Stimulated activated CD8-positive, alpha-beta memory T cell treated with anti-CD3 and anti-CD28 coated beads, Interleukin-7, amount 100 ng/mL, for 48 hours (primary cell): ENCODE results near the gene DCHS2.

Experiments used
- DNase-seq, 2 donors: peaks; one replicate each; pipeline ENCODE4 v3.0.0-alpha.2; 2020; ENCODE audit warnings: low read depth in 1 of 2; ENCODE audit errors: extremely low read depth in 1 of 2

DCHS2 gene

GRCh38 chr4:154320521-154320920 is 171.1 kb downstream of the DCHS2 start:
- no peak for DNase-seq

DNA sequence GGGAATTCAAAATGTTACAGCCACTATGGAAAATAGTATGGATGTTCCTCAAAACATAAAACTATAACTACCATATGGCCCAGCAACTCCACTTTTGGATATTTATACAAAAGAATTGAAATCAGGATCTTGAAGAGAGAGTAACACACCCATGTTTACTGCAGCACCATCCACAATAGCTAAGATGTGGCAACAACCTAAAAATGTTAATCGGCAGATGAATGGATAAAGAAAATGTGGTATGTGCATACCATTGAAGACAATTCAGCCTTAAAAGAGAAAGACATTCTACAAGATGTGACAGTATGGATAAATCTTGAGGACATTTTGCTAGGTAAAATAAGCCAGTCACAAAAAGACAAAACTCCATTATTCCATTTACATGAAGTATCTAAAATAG is 171.9 kb downstream of the DCHS2 start:
- no peak for DNase-seq

DNA sequence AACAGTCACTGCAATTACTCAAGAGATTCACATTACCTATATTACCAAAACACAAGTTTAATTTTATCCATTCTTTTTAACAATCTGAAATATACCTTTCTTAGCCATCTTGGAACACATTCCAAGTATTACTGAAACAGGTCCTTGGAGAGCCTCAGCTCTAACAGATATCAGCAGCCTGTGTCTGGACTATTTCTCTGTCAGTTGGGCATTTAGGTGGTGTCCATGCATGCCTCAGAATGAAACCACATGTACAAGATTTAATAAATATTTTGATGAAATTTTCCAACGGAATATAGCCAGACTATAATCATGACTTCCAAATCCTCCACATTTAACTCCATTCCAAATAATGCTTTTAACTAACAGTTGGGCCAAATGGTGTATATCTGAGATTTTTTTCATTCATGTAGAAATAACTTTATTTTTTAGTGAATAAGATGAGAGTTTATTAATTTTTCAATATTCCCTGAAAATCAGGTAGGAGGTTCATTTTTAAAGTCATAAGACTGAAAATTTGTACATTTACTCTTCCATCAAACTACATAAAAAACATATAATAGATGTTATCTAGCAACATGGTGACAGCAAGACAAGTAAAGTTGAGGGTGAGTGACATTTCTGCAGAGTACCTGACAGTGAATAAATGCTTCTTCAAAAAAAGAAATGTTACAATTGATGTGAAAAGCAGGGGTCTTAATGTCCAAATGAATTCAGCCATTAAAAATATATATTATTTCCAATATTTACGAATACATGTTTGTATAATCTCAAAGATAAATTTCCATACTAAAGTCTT is 174.2 kb downstream of the DCHS2 start:
- DNase-seq = no peak

DNA sequence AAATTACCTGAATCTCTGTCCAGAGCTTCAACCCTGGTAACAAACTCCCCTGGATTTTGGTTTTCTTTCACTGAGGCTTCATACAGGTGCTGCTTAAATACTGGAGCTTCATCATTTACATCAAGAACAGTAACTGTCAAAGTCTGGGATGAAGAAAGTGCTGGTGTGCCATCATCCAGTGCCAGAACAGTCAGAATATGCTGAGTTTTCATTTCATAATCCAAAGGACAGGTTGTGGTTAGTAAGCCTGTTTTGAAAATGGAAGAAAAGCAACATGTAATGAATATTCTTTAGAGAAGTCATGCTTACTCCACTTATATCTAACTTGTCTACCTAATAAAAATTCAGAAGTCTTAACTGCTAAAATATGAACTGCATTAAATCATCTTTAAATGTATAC is 175.9 kb downstream of the DCHS2 start:
- DNase-seq = no peak

GRCh38 chr4:154314248-154314647 is 177.4 kb downstream of the DCHS2 start:
- DNase-seq = no peak

GRCh38 chr4:154313004-154313585 is 178.5 kb downstream of the DCHS2 start:
- DNase-seq = no peak

GRCh38 chr4:154312246-154312645 is 179.4 kb downstream of the DCHS2 start:
- DNase-seq = no peak

DNA sequence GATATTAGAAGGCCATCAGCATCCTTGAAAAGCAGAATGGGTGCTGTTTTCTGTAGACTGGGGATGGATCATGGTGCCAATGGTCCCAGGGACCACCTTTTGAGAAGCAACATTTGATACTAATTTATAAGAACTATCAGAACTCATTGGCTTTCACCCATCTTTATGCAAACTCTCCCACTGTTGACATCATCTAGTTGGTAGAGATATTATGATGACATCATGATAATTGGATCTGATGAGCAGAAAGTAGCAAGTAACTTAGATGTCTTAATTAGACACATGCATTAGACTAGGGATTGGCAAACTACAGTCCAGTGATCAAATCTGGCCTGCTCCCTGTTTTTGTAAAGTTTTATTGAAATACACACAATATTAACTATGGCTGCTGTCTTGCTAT is 181.0 kb downstream of the DCHS2 start:
- DNase-seq = no peak

DNA sequence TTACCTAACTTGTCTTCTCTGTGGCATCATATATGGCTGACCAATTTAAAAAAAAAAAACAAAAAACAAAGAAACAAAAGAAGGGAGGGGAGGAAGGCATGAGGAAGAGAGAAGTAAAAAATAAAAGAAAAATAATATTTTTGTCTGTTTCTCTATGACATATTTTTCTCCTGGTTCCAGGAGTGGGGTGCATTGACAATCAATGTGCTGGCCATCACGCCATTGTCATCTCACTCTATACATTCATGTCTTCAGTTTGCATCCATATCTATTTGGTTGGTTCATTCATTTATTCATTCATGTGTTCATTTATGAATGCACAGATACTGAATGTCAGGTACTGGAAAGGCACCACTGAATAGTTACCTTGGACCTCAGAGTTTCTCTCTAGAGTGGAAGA is 183.4 kb downstream of the DCHS2 start:
- no peak for DNase-seq

DNA sequence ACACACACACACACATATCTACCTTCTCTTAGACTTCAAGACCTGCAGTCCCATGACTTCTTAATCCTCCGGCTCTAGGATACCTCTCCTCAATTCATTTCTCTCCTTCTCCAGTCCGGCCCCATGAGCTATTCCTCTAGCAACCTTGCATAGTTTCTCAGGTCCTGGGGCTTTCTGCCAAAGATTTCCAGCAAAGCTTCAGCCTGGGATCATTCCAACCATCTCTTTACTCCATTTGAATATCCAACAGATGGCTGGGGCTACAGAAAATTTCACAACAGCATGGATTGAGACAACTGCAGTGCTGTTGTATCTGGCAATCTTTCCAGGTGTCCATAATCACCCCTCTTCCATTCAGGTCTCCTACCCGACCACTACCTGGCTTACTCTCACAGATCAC is 184.1 kb downstream of the DCHS2 start:
- no peak for DNase-seq

DNA sequence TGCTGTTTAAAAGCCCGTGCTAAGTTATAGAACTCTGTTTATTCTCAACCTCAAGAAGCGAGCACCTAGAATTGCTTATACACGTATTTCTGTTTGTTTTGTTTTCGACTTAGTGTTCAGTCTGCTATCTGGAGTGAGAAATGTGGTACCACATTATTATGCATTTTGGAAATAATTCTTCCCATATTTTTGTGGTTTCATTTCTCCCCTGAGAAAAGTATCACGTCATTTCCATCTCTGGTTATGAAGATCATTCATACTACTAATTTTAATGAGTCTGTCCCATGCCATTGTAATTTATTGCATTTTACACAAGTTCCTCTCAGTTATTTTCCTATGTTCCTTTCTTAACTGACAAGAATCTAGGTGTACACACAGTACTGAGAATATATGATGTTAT is 186.0 kb downstream of the DCHS2 start:
- no peak for DNase-seq

DNA sequence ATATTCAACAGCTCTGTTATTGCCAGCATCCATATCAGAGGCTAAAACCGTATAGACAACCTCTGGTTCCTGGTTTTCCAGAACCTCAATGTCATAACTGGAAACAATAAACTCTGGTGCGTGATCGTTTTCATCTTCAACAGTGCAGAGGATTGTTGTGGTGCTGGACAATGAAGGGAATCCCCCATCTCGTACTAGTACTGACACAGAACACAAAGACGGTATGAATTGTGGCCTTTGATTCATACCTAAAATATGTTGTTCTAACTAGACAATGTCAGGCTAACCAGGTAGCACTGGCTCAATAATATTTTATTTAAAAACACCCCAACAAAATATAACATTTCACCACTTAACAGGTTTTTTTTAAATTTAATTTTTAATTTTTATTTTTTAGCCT is 186.9 kb downstream of the DCHS2 start:
- DNase-seq = no peak

- no peak for DNase-seq
These were observed 196.8 kb downstream of the DCHS2 start for GRCh38 chr4:154294652-154295350.

- DNase-seq = no peak
These were observed 198.2 kb downstream of the DCHS2 start for GRCh38 chr4:154293427-154293826.

DNA sequence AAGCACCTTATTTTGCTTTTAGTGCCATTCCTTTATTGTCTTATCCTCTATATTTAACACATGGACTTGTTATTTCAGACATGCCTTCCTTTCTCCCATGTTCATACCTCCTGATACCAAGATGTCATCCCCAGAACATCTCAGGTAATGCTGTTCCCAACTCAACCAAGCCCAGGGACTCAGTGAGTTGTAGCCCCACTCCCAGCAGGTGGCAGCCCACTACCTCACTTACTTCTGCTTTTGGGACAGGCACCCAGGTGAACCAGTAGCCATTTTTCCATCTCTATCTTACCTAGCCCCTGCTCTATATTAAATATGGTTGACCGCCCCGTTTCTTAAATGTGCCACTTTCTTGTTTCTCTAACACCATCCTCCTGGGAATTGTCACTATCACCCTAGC is 199.0 kb downstream of the DCHS2 start:
- DNase-seq = no peak

DNA sequence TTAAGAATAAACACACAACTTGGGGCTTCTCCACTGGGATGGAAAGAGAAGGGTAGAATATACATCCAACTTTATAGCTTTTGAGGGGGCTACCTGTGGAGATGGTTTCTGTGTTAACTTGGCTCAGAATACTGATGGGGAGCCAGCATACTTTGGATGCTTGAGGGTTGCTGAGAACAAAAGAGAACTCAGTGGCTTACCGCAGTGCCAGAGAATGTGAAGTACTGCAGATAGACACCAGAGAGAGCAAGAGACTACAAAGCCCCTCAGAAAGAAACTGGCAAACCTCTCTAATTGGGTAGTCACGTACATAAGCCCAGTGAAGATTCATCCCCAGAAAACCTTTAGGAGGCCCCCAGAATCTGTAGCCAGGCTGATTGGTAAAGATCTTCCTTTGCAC is 214.4 kb downstream of the DCHS2 start:
- no peak for DNase-seq

GRCh38 chr4:154276496-154276895 is 215.1 kb downstream of the DCHS2 start:
- no peak for DNase-seq

- no peak for DNase-seq
These were observed 236.6 kb downstream of the DCHS2 start for GRCh38 chr4:154254999-154255398.

- DNase-seq = no peak
These were observed 257.0 kb downstream of the DCHS2 start for GRCh38 chr4:154234576-154234975.

DNA sequence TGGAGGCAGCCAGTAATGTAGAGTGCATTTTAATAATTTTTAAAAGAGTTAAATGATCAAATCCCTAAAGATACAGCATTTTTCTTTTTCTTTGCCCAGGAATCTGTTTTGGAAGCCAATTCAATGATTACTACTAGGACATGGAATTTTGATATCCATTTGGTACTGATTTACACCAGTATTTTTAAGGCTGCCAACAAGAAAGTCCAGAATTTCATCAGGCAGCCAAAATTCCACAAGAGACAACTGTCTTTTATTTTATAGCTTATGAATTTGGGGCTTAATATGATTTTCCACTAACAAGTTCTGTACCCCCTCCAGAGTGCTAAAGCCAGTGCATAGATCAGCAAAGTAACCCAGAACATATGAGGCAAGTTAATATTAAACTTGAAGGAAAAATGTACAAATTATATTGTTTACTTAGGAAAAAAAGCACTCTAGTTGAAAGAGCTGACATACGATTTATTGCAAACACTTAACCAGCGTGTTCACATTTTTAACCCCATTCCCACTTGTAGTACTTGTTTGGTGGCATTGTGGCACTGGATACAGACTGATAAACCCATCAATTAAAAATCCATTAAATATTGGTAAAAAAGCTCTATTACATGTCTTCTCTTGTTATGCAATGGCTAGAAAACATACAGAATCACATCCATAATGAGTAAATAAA is 259.7 kb downstream of the DCHS2 start:
- no peak for DNase-seq

- no peak for DNase-seq
These were observed 260.9 kb downstream of the DCHS2 start for GRCh38 chr4:154230723-154231122.

- DNase-seq = no peak
These were observed 261.5 kb downstream of the DCHS2 start for GRCh38 chr4:154230091-154230490.
